ENCODE data around the gene S100A1.

GRCh38 chr1:153643100-153643499 lies 14.9 kb downstream of the S100A1 start:
- no peak for TF ChIP-seq CTCF (IDR thresholded peaks at IDR 0.05)
- no peak for TF ChIP-seq CBFB (CRISPR knock-in tag; IDR thresholded peaks at IDR 0.05; ENCODE audit: low read depth)
- no peak for TF ChIP-seq MYBL2 (CRISPR knock-in tag; IDR thresholded peaks at IDR 0.05)
- TF ChIP-seq ZSCAN18 (CRISPR knock-in tag; IDR thresholded peaks at IDR 0.05), result no peak
- no peak for TF ChIP-seq SP1 (CRISPR knock-in tag; conservative IDR thresholded peaks at IDR 0.05)
- TF ChIP-seq ZNF512 (CRISPR knock-in tag; IDR thresholded peaks at IDR 0.05; ENCODE audit: borderline replicate concordance), result no peak
- TF ChIP-seq E2F5 (CRISPR knock-in tag; IDR thresholded peaks at IDR 0.05), result no peak
- TF ChIP-seq ZBTB43 (CRISPR knock-in tag; IDR thresholded peaks at IDR 0.05), result no peak
- TF ChIP-seq MAX (CRISPR knock-in tag; IDR thresholded peaks at IDR 0.05), result no peak
